GM12872 (cell line): Measurements from ENCODE around the gene FLT3.

Source experiments
- CTCF ChIP-seq: IDR thresholded peaks from 3 replicates; pipeline ENCODE4 v1.5.1; 2011; ENCODE audit warnings: low read depth, mild to moderate bottlenecking, low read length, moderate library complexity; ENCODE audit not compliant: insufficient read depth

FLT3 gene

GRCh38 chr13:28022848-28023518 lies 77.4 kb downstream of the FLT3 start:
- no peak for TF ChIP-seq CTCF

GRCh38 chr13:28014301-28014700 lies 86.1 kb downstream of the FLT3 start:
- TF ChIP-seq CTCF: no peak

GRCh38 chr13:28013482-28013881 lies 86.9 kb downstream of the FLT3 start:
- TF ChIP-seq CTCF: no peak

GRCh38 chr13:28012896-28013295 lies 87.5 kb downstream of the FLT3 start:
- no peak for TF ChIP-seq CTCF

- TF ChIP-seq CTCF: no peak
Measured at GRCh38 chr13:28012383-28012782, 88.0 kb downstream of the FLT3 start.

GRCh38 chr13:28010046-28010445 lies 90.3 kb downstream of the FLT3 start:
- no peak for TF ChIP-seq CTCF

GRCh38 chr13:28002886-28003698 lies 97.3 kb downstream of the FLT3 start:
- no peak for TF ChIP-seq CTCF
